ENCODE data around the gene DLX2. TPM values are rescaled to one million over a fixed set of nuclear protein-coding genes. Genes with fewer than 3 reads are reported as not detected.
A peak's percentile ranks its signal among the peaks of the same experiment; 100 is the strongest.
"Not testable (repeated sequence)": the region's sequence is repeated elsewhere in the genome, so short reads cannot be mapped to it uniquely, and the experiment has no call there.

DLX2 gene
- total and polyA plus RNA-seq, 2 donors = 0.08 TPM; not detected in 1

DNA sequence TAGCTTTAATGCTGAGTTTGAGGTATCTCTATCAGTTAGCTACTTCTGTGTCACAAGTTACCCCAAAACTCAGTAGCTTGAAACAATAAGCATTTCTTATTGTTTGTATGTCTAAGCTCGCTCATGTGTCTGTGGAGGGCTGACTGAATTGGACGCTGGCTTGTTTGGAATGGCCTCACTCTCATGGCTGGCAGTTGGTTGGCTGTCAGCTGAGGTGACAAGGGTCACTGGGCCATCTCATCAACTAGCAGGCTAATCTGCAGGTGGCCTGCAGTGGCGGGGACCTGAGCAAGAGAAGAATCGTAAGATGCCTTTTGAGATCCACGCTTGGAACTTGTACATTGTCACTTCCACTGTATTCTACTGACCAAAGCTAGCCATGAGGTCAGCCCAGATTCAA lies 13.4 kb upstream of the DLX2 start:
- Histone ChIP-seq H3K4me3 (ENCODE audit: low read depth, low read length) (no peak overlapping the region), H3K4me1 (ENCODE audit: insufficient read depth) (no peaks in the 10 kb centered on the region), H3K27ac (ENCODE audit: low read depth) (no peak overlapping the region), H3K36me3 (ENCODE audit: insufficient read depth) (no peaks in the 10 kb centered on the region)
- WGBS = 76% methylated on average over 5 of the region's 5 CpGs
- DNase-seq (ENCODE audit: extremely low spot score) = no peak

DNA sequence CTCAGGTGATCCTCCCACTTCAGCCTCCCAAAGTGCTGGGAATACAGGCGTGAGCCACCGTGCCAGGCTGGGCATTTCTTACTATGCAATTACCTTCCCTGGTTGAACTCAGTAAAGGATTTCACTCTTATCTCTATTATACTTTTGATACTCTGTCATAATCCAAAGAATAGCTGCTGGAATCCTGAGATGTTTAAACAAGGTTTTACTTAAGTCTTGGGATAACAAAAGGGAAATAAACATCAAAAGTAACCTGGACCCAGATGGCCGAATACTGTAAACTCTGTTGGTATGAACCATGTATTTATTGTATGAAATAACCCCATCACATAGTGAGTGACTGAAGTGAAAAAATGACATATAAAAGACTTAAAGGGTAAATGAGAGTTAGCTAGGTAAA lies 11.9 kb upstream of the DLX2 start:
- Histone ChIP-seq H3K27ac (ENCODE audit: low read depth) (no peak overlapping the region), H3K36me3 (ENCODE audit: insufficient read depth) (no peaks in the 10 kb centered on the region), H3K4me3 (ENCODE audit: low read depth, low read length) (no peak overlapping the region), H3K4me1 (ENCODE audit: insufficient read depth) (no peaks in the 10 kb centered on the region)
- WGBS = 49% methylated on average over 3 of the region's 3 CpGs
- DNase-seq (ENCODE audit: extremely low spot score) = no peak

DNA sequence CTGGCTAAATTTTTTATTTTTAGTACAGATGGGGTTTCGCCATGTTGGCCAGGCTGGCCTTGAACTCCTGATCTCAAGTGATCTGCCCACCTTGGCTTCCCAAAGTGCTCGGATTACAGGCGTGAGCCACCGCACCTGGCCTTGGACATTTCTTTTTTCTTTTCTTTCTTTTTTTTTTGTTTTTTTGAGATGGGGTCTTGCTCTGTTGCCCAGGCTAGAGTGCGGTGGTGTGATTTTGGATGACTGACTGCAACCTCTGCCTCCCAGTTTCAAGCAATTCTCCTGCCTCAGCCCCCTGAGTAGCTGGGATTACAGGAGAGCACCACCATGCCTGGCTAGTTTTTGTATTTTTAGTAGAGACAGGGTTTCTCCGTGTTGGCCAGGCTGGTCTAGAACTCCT lies 11.5 kb upstream of the DLX2 start:
- WGBS = 90% methylated on average over 6 of the region's 6 CpGs
- not testable (repeated sequence) for H3K4me3 ChIP-seq (ENCODE audit: low read depth, low read length); DNase-seq (ENCODE audit: extremely low spot score); H3K36me3 ChIP-seq (ENCODE audit: insufficient read depth); H3K27ac ChIP-seq (ENCODE audit: low read depth); H3K4me1 ChIP-seq (ENCODE audit: insufficient read depth)

DNA sequence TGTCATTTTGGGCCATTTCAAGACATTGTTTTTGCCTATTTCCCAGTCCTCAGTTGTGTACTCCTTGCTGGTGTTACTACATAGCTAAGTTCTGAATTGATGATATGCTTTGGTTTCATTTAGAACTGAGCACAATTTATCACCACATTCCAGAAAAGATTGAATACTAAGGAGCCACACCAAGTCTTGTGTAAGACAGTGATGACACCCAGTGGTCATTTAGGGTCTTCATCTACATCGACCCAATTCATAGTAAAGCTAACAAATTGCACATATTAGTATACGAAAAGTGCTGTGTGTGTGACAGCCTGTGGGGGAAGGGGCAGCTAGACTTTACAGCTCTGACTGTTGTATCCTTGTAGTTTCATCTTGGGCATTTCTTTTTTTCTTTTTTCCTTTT lies 10.9 kb upstream of the DLX2 start:
- no peak for DNase-seq (ENCODE audit: extremely low spot score)
- no peaks in the 10 kb centered on the region for H3K4me1 ChIP-seq (ENCODE audit: insufficient read depth)
- H3K36me3 ChIP-seq (ENCODE audit: insufficient read depth) = no peaks in the 10 kb centered on the region
- H3K27ac ChIP-seq (ENCODE audit: low read depth) = no peak overlapping the region
- no peak overlapping the region for H3K4me3 ChIP-seq (ENCODE audit: low read depth, low read length)
- 17% methylated on average over 2 of the region's 2 CpGs for whole genome bisulfite sequencing

DNA sequence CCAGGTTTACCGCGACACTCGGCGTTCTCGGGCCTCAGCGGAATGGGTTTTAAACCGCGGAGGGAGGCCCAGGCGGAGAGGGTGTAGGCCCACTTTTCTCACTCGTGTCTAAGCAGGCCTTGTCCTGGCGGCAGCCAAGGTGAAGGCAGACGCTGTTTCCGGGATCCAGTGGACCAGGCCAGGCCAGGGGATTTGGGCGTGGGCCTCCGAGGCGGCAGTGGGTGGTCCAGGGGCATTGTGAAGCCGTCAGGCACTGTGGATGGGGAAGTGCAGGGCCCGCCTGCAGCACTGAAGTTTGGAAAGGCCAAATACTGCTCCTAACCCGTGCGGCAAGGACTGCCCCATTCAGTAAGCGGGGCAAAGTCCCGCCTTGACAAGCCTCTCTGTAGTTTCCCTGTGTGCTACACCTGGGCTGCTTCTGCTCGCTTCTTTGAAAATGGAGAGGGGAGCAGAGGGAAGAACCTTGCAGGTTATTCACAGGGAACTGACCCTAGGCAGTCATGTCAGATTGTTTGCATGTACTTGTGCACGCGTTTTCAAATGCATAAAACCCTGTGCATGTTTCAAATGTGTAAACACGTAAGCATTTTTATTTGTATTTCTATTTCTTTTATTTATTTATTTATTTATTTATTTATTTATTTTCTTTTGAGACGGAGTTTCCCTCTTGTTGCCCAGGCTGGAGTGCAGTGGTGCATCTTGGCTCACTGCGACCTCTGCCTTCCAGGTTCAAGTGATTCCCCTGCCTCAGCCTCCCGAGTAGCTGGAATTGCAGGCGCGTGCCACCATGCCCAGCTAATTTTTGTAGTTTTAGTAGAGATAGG lies 7.5 kb upstream of the DLX2 start:
- Histone ChIP-seq H3K27ac (ENCODE audit: low read depth) (no peak overlapping the region), H3K4me3 (ENCODE audit: low read depth, low read length) (no peak overlapping the region), H3K36me3 (ENCODE audit: insufficient read depth) (no peaks in the 10 kb centered on the region), H3K4me1 (ENCODE audit: insufficient read depth) (no peaks in the 10 kb centered on the region)
- 65% methylated on average over 31 of the region's 31 CpGs for WGBS
- DNase-seq (ENCODE audit: extremely low spot score) = no peak

DNA sequence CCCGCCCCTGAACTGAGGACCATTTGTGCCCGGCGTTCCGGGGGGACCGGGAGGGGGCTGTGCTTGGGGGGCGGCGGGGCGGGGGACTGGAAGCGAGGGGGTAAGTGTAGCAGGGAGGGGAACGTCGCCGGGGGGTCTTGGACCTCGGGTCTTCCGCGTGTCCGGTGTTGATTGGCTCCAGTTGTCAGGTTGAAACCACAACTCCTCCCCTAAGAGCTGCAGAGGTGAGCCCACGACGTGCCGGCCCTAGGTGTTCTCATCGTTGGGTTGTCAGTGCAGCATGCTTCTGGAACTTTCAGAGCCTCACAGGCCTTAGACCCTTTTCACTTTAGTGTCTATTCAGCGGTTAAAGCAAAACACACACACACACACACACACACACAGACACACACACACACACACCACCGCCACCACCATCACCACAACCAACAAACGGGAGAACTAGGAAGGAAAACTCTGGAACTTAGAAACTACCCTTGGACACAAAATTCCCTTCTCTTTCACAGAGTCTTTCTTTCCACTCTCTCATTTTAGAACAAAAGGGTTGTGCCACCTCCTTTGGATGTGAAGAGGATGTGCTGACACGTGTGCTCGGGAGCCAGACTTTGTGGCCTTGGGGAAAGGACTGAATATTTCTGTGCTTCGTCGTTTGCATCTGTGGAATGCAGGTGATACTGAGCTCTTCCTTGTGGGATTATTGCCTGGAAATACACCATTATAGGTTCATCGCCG lies 6.7 kb upstream of the DLX2 start:
- Histone ChIP-seq H3K4me1 (ENCODE audit: insufficient read depth) (no peaks in the 10 kb centered on the region), H3K36me3 (ENCODE audit: insufficient read depth) (no peaks in the 10 kb centered on the region), H3K4me3 (ENCODE audit: low read depth, low read length) (no peak overlapping the region), H3K27ac (ENCODE audit: low read depth) (no peak overlapping the region)
- WGBS = 38% methylated on average over 29 of the region's 29 CpGs
- DNase-seq (ENCODE audit: extremely low spot score) = no peak

DNA sequence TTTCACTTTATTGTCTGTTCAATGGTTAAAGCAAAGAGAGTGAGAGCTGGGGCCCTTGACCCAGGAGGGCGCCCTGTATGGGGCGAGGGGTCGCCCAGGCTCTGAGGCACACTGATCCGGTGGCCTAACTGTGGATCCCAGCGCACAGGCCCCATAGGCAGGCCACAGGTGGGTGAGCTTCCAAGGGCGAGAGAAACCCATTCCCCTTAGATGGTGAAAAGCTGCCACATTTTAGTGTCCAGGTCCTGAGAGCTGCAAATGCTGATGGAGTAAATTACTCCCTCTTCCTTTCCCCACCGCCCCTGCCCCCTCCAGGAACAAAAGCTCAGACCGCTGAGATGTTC lies 5.9 kb upstream of the DLX2 start:
- no peak overlapping the region for H3K27ac ChIP-seq (ENCODE audit: low read depth)
- no peaks in the 10 kb centered on the region for H3K4me1 ChIP-seq (ENCODE audit: insufficient read depth)
- 32% methylated on average over 8 of the region's 8 CpGs for WGBS
- no peak overlapping the region for H3K4me3 ChIP-seq (ENCODE audit: low read depth, low read length)
- no peaks in the 10 kb centered on the region for H3K36me3 ChIP-seq (ENCODE audit: insufficient read depth)
- no peak for DNase-seq (ENCODE audit: extremely low spot score)

DNA sequence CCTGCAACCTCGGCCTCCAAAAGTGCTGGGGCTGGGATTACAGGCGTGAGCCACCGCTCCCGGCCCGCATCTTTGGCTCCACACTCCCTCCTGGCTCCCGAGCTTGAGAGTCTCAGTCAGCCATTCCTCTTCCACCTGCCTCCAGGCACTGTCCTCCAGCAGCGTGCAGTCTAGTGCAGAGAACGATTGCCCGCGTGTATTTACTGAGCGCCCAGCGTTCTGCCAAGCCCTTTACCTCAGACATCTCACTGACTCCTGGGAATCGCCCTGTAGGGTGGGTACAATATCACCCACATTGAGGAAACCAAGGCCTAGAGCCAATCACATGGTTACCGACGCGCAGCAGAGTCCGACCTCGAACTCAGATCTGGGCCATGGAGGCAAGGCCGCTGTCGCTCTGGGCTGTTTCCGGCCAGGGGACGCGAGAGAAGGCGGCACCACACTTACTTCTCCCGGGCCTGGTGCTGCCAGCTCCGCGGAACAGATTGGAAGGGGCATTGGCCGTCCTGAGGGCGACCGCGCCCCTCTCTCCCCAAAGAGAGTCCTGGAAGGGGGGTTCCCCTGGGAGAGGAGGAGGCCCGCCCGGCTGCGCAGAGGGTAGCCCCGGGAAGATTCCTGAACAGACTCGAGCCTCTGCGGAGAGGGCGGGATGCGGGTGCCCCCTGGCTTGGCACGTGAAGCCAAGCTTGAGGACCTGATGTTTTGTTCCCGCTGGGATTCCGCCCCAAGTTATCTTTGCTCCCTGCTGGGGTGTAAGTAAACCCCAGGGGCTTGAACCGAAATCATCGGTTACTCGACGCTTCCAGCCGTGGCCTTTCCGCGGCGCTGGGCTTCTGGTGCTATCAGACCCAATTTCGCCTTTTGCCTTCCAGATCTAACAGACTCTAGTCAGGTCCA lies 5.2 kb upstream of the DLX2 start:
- 19% methylated on average over 51 of the region's 51 CpGs for WGBS
- Histone ChIP-seq H3K27ac (ENCODE audit: low read depth) (no peak overlapping the region), H3K4me3 (ENCODE audit: low read depth, low read length) (no peak overlapping the region)

DNA sequence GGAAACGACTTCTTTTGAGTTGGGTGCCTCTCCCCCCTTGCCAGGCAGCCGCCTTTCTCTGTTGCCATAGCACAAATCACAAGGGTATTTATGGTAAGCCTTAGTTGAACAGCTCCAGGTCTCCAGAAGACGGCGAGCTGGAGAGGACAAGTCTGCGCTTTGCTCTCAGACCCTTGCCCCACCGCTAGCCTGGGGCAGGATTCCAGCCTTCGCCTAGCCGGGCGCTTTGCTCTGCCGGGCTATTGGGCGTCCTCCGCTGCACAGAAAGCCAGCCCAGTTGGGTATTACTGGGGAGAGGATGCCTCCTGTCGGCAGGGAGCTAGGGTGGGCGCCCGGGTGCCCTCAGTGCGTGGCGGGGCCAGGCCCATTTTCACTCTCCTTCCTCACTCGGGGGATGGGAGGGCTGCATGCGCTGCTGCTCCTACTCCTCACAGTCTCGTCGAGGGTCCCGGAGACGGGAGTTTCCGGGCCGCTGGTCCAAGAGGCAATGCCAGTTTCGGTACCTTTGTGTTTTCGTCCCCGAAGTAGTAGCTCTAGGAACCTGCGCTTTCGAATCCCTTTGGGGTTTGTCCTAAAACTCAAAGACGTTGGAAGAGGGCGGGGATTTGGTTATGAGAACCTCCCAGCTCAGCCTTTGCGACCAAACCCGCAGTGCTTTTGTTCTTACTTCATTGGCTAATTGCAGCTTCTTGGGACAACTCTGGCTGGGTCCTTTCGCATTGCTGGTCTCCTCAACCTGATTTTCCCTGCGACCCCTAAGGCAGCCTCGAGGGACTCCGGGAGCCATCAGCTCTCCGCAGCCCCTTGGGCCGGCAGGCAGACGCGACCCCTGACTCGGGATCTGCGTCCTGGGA lies 3.6 kb upstream of the DLX2 start:
- H3K36me3 ChIP-seq (ENCODE audit: insufficient read depth) = no peaks in the 10 kb centered on the region
- no peak overlapping the region for H3K27ac ChIP-seq (ENCODE audit: low read depth)
- WGBS = 3% methylated on average over 44 of the region's 44 CpGs
- no peak for DNase-seq (ENCODE audit: extremely low spot score)
- no peak overlapping the region for H3K4me3 ChIP-seq (ENCODE audit: low read depth, low read length)
- H3K4me1 ChIP-seq (ENCODE audit: insufficient read depth) = no peaks in the 10 kb centered on the region

More for the DNA sequence above, 5.2 kb upstream of the DLX2 start:
- Histone ChIP-seq H3K36me3 (ENCODE audit: insufficient read depth) (no peaks in the 10 kb centered on the region), H3K4me1 (ENCODE audit: insufficient read depth) (no peaks in the 10 kb centered on the region)
- DNase-seq (ENCODE audit: extremely low spot score) = no peak

DNA sequence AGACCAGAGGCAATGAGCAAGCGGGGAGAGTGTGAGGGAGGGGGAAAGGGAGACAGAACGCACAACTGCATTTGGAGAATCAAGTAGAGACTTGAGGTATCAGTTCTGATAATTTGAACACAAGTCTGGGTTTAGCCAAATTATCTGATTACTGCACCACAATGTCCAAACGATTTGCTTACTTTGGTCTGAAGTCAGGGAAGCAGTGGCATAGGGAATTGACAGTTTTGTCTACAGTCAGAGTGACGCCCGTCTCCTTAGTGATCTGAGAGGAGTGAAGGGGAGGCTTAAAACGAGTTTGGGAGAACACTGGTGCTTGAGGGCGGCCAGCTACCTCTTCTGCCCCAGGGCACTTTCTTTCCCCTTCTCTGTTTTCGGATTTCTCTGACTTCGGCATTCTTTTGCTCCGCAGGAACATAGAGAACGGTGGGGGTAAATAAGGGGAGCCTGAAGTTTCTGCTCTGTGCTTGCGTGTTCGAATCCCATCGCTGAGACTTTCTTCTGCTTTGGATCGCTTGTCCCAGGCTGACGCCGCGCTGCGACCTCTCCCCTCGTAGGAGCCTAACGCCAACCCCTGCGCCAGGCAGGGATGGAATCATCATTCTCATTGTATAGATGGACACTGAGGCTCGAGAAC lies 2.9 kb upstream of the DLX2 start:
- DNase-seq (ENCODE audit: extremely low spot score) = no peak
- 8% methylated on average over 23 of the region's 23 CpGs for WGBS
- Histone ChIP-seq H3K27ac (ENCODE audit: low read depth) (no peak overlapping the region), H3K4me1 (ENCODE audit: insufficient read depth) (peaks cover under 1% of the 10 kb centered on the region), H3K4me3 (ENCODE audit: low read depth, low read length) (no peak overlapping the region), H3K36me3 (ENCODE audit: insufficient read depth) (no peaks in the 10 kb centered on the region)

DNA sequence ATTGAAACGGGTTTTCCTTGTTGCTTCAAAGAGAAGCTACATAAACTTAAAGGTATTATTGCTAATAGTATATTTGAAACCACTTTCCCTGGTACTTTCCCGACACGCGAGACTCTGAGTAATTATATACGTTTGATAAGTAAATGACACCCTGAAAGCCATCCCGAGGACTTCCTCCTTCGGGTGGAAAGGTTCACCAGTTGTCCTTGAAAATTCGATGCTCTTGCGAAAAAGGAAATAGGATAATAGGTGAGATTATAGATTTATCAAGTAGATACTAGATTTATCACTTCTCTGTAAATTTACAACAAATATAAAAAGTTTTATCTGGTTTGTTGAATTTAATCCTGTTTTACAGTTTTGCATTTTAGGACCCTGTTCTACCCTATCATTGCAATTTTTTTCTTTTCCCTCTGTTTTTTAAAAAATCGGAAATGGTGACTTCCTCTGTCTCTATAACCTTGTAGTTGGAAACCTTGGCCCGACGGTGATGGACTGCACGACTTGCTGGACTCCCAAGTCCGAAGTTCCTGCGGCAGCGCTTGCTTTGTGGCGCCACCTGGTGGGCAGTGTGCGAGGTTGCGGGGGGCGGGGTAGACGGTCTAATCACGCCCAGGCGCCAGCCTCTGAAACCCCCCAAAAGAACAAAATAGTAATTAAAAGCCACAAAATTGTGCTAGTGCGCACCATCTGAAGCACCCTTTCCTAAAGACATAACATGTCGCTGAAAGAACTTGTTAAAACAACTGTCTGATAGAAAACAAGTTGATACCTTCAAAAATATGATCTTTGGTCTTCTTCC lies 972 bp upstream of the DLX2 start:
- WGBS = 4% methylated on average over 25 of the region's 25 CpGs
- Histone ChIP-seq H3K4me1 (ENCODE audit: insufficient read depth) (peaks cover 3% of the 10 kb centered on the region), H3K4me3 (ENCODE audit: low read depth, low read length) (no peak overlapping the region), H3K36me3 (ENCODE audit: insufficient read depth) (no peaks in the 10 kb centered on the region), H3K27ac (ENCODE audit: low read depth) (no peak overlapping the region)
- no peak for DNase-seq (ENCODE audit: extremely low spot score)

DNA sequence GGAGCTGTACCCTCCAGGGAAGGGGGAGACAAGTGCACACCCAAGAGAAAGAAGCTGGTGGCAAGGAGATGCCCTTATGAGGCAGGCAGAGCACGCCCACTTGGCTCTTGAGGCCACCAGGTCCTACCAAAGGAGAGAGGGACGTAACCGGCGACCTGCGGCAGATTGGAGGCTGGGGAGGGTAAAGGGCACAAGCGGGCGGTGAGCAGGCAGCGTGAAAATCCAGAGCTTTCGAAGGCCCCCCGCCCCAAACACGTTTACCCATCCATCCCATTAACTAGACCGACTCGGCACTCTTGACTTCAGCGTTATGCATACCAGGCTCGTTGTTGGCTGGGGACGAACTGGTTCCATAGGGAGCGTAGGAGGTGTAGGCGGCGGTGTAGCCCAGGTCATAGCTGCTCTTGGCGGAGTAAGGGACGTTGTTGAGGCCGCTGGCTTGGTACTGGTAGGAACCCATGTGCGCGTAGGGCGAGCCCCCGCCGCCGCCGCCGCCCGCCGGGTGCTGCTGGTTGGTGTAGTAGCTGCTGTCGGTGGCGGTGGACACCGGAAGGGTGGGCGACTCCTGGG lies 794 bp downstream of the DLX2 start:
- no peak for DNase-seq (ENCODE audit: extremely low spot score)
- Histone ChIP-seq H3K4me1 (ENCODE audit: insufficient read depth) (peaks cover 3% of the 10 kb centered on the region), H3K27ac (ENCODE audit: low read depth) (no peak overlapping the region), H3K36me3 (ENCODE audit: insufficient read depth) (no peaks in the 10 kb centered on the region), H3K4me3 (ENCODE audit: low read depth, low read length) (peak overlapping the region; percentile 49)
- WGBS = 3% methylated on average over 36 of the region's 36 CpGs

All from urinary bladder (tissue), 4 donors.